Panc1 (cell line): ENCODE measurements around the gene FSTL5. TPM values are rescaled to one million over a fixed set of nuclear protein-coding genes. Genes with fewer than 3 reads are reported as not detected.

Source experiments
- ATAC-seq: fragments of 200-7000 bp; cut with Tn5 transposase; 2 replicates; pipeline ENCODE4 v1.9.1; 2020; ENCODE audit warnings: mild to moderate bottlenecking, moderate library complexity
- BruUV-seq: library from RNA; stranded (reverse); fragments of 400-500 nt; replicated peaks from 2 replicates; lab custom pipeline; 2021; lab: Mats Ljungman, UMichigan
- CTCF ChIA-PET: fragments of 300-600 bp; sonication (Branson Sonifier 250); formaldehyde crosslinking; loops from one replicate; lab custom pipeline; 2022; ENCODE audit warnings: antibody characterized with exemption; lab: Charles Lee
- POLR2A ChIA-PET: fragments of 300-600 bp; sonication (Branson Sonifier 250); formaldehyde crosslinking; loops from one replicate; lab custom pipeline; 2022; ENCODE audit warnings: antibody characterized with exemption; lab: Charles Lee
- DNase-seq: peaks from one replicate; pipeline ENCODE4 v3.0.0-alpha.2; 2010; ENCODE audit warnings: low read depth, low spot score
- H3K27ac ChIP-seq: 2 replicates; pipeline ENCODE4 v1.5.1; 2011; ENCODE audit warnings: mild to moderate bottlenecking, low read length, inconsistent platforms
- H3K27me3 ChIP-seq: fragments of 200-500 bp; sonication (Bioruptor generic); 2 replicates; pipeline ENCODE4 v1.6.0; 2014; ENCODE audit warnings: low read length, inconsistent platforms; ENCODE audit not compliant: control insufficient read depth, insufficient read depth
- H3K36me3 ChIP-seq: fragments of 200-500 bp; sonication (Bioruptor generic); 2 replicates; pipeline ENCODE4 v1.5.1; 2014; ENCODE audit warnings: inconsistent platforms, mild to moderate bottlenecking, low read length, moderate library complexity; ENCODE audit not compliant: control insufficient read depth, insufficient read depth
- H3K4me1 ChIP-seq: 2 replicates; pipeline ENCODE4 v1.5.1; 2011; ENCODE audit warnings: inconsistent platforms, mild to moderate bottlenecking, low read length, moderate library complexity; ENCODE audit not compliant: control insufficient read depth, insufficient read depth
- H3K4me3 ChIP-seq, 2 experiments: 2 replicates each; pipeline ENCODE4 v1.5.1; 2011 to 2012; ENCODE audit warnings: low read depth in 2 of 2, low read length in 2 of 2, mild to moderate bottlenecking in 2 of 2, inconsistent platforms in 1 of 2, moderate library complexity in 1 of 2
- H3K9me3 ChIP-seq: fragments of 200-500 bp; sonication (Bioruptor generic); 2 replicates; pipeline ENCODE4 v1.5.1; 2014; ENCODE audit warnings: low read depth, mild to moderate bottlenecking, inconsistent platforms, low read length, moderate library complexity; ENCODE audit not compliant: control insufficient read depth, insufficient read depth
- POLR2AphosphoS5 ChIP-seq: IDR thresholded peaks from 2 replicates; pipeline ENCODE4 v1.6.1; 2012; ENCODE audit warnings: mild to moderate bottlenecking, low read depth, low read length, moderate library complexity
- REST ChIP-seq, 2 experiments: IDR thresholded peaks; 2 replicates each; pipeline ENCODE4 v1.6.1; 2011 to 2012; ENCODE audit warnings: low read depth in 2 of 2, control low read depth in 1 of 2, low read length in 1 of 2, mild to moderate bottlenecking in 1 of 2, moderate library complexity in 1 of 2; ENCODE audit not compliant: insufficient read depth in 1 of 2
- SIN3A ChIP-seq: IDR thresholded peaks from 2 replicates; pipeline ENCODE4 v1.6.1; 2012; ENCODE audit warnings: low read depth, mild to moderate bottlenecking, low read length, moderate library complexity, borderline replicate concordance; ENCODE audit not compliant: insufficient read depth
- TCF7L2 ChIP-seq: IDR thresholded peaks from 2 replicates; pipeline ENCODE4 v1.6.1; 2011; ENCODE audit warnings: mild to moderate bottlenecking, low read depth, low read length, inconsistent platforms
- in situ Hi-C: cut with HindIII; loops from 2 replicates; pipeline ENCODE4 v1.10.0; 2016; ENCODE audit warnings: low sequenced_read_pairs, low pct_unique_long_range_greater_than_20kb
- intact Hi-C: fragments of 100-400 bp; cut with micrococcal nuclease; formaldehyde crosslinking; loops from one replicate; pipeline ENCODE4 v1.10.0; 2022; ENCODE audit not compliant: unreplicated experiment
- total RNA-seq: library from RNA; stranded (reverse); gene quantifications from one replicate; pipeline ENCODE4 v1.2.1, GENCODE V29; 2021; ENCODE audit not compliant: unreplicated experiment
- TF ChIP-seq, protein P1 (sequence below): fragments of 450-650 bp; IDR thresholded peaks from 2 replicates; pipeline ENCODE4 v1.5.1; 2017; ENCODE audit warnings: mild to moderate bottlenecking

Gene FSTL5
- total RNA-seq, 1 experiment from 2014 or later: 0.67 TPM

- H3K27me3 ChIP-seq: no peaks in the 10 kb centered on the region
- H3K27ac ChIP-seq: no peak overlapping the region
- TF ChIP-seq, protein P1, sequence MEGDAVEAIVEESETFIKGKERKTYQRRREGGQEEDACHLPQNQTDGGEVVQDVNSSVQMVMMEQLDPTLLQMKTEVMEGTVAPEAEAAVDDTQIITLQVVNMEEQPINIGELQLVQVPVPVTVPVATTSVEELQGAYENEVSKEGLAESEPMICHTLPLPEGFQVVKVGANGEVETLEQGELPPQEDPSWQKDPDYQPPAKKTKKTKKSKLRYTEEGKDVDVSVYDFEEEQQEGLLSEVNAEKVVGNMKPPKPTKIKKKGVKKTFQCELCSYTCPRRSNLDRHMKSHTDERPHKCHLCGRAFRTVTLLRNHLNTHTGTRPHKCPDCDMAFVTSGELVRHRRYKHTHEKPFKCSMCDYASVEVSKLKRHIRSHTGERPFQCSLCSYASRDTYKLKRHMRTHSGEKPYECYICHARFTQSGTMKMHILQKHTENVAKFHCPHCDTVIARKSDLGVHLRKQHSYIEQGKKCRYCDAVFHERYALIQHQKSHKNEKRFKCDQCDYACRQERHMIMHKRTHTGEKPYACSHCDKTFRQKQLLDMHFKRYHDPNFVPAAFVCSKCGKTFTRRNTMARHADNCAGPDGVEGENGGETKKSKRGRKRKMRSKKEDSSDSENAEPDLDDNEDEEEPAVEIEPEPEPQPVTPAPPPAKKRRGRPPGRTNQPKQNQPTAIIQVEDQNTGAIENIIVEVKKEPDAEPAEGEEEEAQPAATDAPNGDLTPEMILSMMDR: no peak
- no peak for TF ChIP-seq TCF7L2
- no peak for TF ChIP-seq SIN3A
- TF ChIP-seq POLR2AphosphoS5: no peak
- no peak for TF ChIP-seq REST (IDR thresholded peaks at IDR 0.05; ENCODE audit: insufficient read depth in 1 of 2, low read depth in 2 of 2, low read length in 1 of 2)
- ATAC-seq (no peak), DNase-seq (no peak)
- H3K9me3 ChIP-seq: no peaks in the 10 kb centered on the region
- intact Hi-C loops: no loop called here
- POLR2A ChIA-PET: no interaction called here
- BruUV-seq: no TSS peak
- CTCF ChIA-PET: interaction anchor here (0.6 kb wide), 1 partner anchor 528 kb away, joined by 3 read pairs; no protein-coding TSS in a partner anchor
- in situ Hi-C loops: no loop called here
- H3K36me3 ChIP-seq: no peaks in the 10 kb centered on the region
- no peaks in the 10 kb centered on the region for H3K4me1 ChIP-seq
- no peak overlapping the region for H3K4me3 ChIP-seq
Observed at GRCh38 chr4:161650812-161651211, 513.0 kb downstream of the FSTL5 start.

DNA sequence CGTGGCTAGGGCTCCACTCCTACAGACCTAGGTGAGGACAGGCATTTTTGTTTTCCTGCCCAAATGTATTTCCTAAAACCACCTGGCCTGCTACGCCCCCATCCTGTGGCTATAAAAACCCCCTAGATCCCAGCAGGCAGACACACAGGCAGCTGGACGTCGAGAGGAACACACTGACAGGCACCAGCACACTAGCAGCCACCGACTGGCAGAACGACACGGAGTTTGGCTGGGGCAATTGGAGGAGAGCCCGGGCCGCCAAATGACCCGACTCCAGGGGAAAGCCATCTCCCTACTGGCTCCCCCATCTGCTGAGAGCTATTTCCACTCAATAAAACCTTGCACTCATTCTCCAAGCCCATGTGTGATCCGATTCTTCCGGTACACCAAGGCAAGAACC, 516.0 kb downstream of the FSTL5 start:
- DNase-seq: no peak
- TF ChIP-seq SIN3A (no peak), REST (IDR thresholded peaks at IDR 0.05; ENCODE audit: insufficient read depth in 1 of 2, low read depth in 2 of 2, low read length in 1 of 2) (no peak), POLR2AphosphoS5 (no peak), TCF7L2 (no peak)
- TF ChIP-seq, protein P1: no peak
- in situ Hi-C loops: no loop called here
- no peak overlapping the region for H3K4me3 ChIP-seq
- no peaks in the 10 kb centered on the region for H3K4me1 ChIP-seq
- intact Hi-C loops: no loop called here
- H3K27me3 ChIP-seq: no peaks in the 10 kb centered on the region
- no peak overlapping the region for H3K27ac ChIP-seq
- no peaks in the 10 kb centered on the region for H3K9me3 ChIP-seq
- CTCF ChIA-PET: no interaction called here
- BruUV-seq: no TSS peak
- no peaks in the 10 kb centered on the region for H3K36me3 ChIP-seq
- no peak for ATAC-seq
- POLR2A ChIA-PET: no interaction called here
